ENCODE data around the gene BRMS1.

GRCh38 chr11:66326261-66327111, 18.4 kb downstream of the BRMS1 start:
- TF ChIP-seq RAD21 (IDR thresholded peaks at IDR 0.05; ENCODE audit: low read depth) (no peak), EGR1 (IDR thresholded peaks at IDR 0.05) (no peak), NFIC (IDR thresholded peaks at IDR 0.05) (no peak), REST (IDR thresholded peaks at IDR 0.05; ENCODE audit: low read depth) (no peak), TAF1 (IDR thresholded peaks at IDR 0.05; ENCODE audit: low read depth) (no peak)
- TF ChIP-seq, protein P1, sequence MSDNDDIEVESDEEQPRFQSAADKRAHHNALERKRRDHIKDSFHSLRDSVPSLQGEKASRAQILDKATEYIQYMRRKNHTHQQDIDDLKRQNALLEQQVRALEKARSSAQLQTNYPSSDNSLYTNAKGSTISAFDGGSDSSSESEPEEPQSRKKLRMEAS (IDR thresholded peaks at IDR 0.05): no peak

Measured in Ishikawa (cell line).